Neutrophil (primary cell): ENCODE measurements around the gene CD6.

Source experiments
- H3K27ac ChIP-seq: fragments of 200-600 bp; sonication (generic); 2 replicates; pipeline ENCODE4 v1.5.1; 2016; ENCODE audit warnings: mild to moderate bottlenecking, moderate library complexity
- H3K27me3 ChIP-seq: fragments of 200-600 bp; sonication (generic); 2 replicates; pipeline ENCODE4 v1.6.0; 2016; ENCODE audit warnings: mild to moderate bottlenecking
- H3K36me3 ChIP-seq: fragments of 200-600 bp; sonication (generic); 2 replicates; pipeline ENCODE4 v1.5.1; 2017
- H3K4me1 ChIP-seq, 2 experiments: fragments of 200-600 bp in 1 of 2; sonication (generic) in 1 of 2; 1 replicate in 1 of 2; 2 replicates in 1 of 2; pipeline versions ENCODE4 v1.5.1 to v1.6.1; 2013 to 2016; ENCODE audit warnings: low read depth in 1 of 2, low read length in 1 of 2, mild to moderate bottlenecking in 1 of 2, moderate library complexity in 1 of 2; ENCODE audit not compliant: control insufficient read depth in 1 of 2, insufficient read depth in 1 of 2
- H3K4me3 ChIP-seq, 2 experiments: fragments of 200-600 bp in 1 of 2; sonication (generic) in 1 of 2; 1 replicate in 1 of 2; 2 replicates in 1 of 2; pipeline ENCODE4 v1.5.1; 2013 to 2016; ENCODE audit warnings: low read depth in 1 of 2, low read length in 1 of 2, mild to moderate bottlenecking in 1 of 2, moderate library complexity in 1 of 2
- H3K9me3 ChIP-seq: fragments of 200-600 bp; sonication (generic); 2 replicates; pipeline ENCODE4 v1.5.1; 2016
- CTCF ChIP-seq: fragments of 200-600 bp; sonication (generic); IDR thresholded peaks from 2 replicates; pipeline ENCODE4 v1.5.1; 2016; ENCODE audit warnings: antibody characterized with exemption

Gene CD6

GRCh38 chr11:60932605-60933356 is 38.7 kb upstream of the CD6 start:
- peaks cover 21% of the 10 kb centered on the region for H3K36me3 ChIP-seq
- no peaks in the 10 kb centered on the region for H3K9me3 ChIP-seq
- no peak for TF ChIP-seq CTCF
- peaks cover 61% of the 10 kb centered on the region for H3K27me3 ChIP-seq
- no peak overlapping the region for H3K4me3 ChIP-seq
- no peaks in the 10 kb centered on the region for H3K4me1 ChIP-seq
- no peak overlapping the region for H3K27ac ChIP-seq

GRCh38 chr11:60933416-60934123 is 37.9 kb upstream of the CD6 start:
- TF ChIP-seq CTCF, result no peak
- no peak overlapping the region for H3K4me3 ChIP-seq
- no peak overlapping the region for H3K27ac ChIP-seq

GRCh38 chr11:60934124-60934789 is 37.2 kb upstream of the CD6 start:
- H3K4me1 ChIP-seq, result no peaks in the 10 kb centered on the region
- TF ChIP-seq CTCF, result no peak
- H3K9me3 ChIP-seq, result no peaks in the 10 kb centered on the region
- H3K4me3 ChIP-seq, result no peak overlapping the region
- peaks cover 48% of the 10 kb centered on the region for H3K27me3 ChIP-seq
- peaks cover 35% of the 10 kb centered on the region for H3K36me3 ChIP-seq
- no peak overlapping the region for H3K27ac ChIP-seq

More at GRCh38 chr11:60933416-60934123, 37.9 kb upstream of the CD6 start:
- Histone ChIP-seq H3K27me3 (peaks cover 53% of the 10 kb centered on the region), H3K36me3 (peaks cover 29% of the 10 kb centered on the region), H3K4me1 (no peaks in the 10 kb centered on the region), H3K9me3 (no peaks in the 10 kb centered on the region)

- H3K36me3 ChIP-seq, result peaks cover 43% of the 10 kb centered on the region
- H3K4me3 ChIP-seq, result no peak overlapping the region
- H3K9me3 ChIP-seq, result no peaks in the 10 kb centered on the region
- H3K27ac ChIP-seq, result no peak overlapping the region
- H3K4me1 ChIP-seq, result no peaks in the 10 kb centered on the region
- H3K27me3 ChIP-seq, result peaks cover 48% of the 10 kb centered on the region
- TF ChIP-seq CTCF, result no peak
These were observed 36.5 kb upstream of the CD6 start for GRCh38 chr11:60934790-60935605.

GRCh38 chr11:60935676-60936442 is 35.6 kb upstream of the CD6 start:
- Histone ChIP-seq H3K36me3 (peaks cover 51% of the 10 kb centered on the region), H3K27ac (peak overlapping the region; percentile 44), H3K4me3 (no peak overlapping the region), H3K27me3 (peaks cover 48% of the 10 kb centered on the region), H3K4me1 (no peaks in the 10 kb centered on the region), H3K9me3 (no peaks in the 10 kb centered on the region)
- no peak for TF ChIP-seq CTCF
